GM19452 (cell line): ENCODE results near the gene HPS4.
"Not testable (repeated sequence)": the region's sequence is repeated elsewhere in the genome, so short reads cannot be mapped to it uniquely, and the experiment has no call there.

ENCODE experiments used
- ATAC-seq: cut with Tn5 transposase; IDR thresholded peaks from one replicate; pipeline ENCODE4 v1.9.1; 2021; ENCODE audit not compliant: unreplicated experiment

The HPS4 gene

DNA sequence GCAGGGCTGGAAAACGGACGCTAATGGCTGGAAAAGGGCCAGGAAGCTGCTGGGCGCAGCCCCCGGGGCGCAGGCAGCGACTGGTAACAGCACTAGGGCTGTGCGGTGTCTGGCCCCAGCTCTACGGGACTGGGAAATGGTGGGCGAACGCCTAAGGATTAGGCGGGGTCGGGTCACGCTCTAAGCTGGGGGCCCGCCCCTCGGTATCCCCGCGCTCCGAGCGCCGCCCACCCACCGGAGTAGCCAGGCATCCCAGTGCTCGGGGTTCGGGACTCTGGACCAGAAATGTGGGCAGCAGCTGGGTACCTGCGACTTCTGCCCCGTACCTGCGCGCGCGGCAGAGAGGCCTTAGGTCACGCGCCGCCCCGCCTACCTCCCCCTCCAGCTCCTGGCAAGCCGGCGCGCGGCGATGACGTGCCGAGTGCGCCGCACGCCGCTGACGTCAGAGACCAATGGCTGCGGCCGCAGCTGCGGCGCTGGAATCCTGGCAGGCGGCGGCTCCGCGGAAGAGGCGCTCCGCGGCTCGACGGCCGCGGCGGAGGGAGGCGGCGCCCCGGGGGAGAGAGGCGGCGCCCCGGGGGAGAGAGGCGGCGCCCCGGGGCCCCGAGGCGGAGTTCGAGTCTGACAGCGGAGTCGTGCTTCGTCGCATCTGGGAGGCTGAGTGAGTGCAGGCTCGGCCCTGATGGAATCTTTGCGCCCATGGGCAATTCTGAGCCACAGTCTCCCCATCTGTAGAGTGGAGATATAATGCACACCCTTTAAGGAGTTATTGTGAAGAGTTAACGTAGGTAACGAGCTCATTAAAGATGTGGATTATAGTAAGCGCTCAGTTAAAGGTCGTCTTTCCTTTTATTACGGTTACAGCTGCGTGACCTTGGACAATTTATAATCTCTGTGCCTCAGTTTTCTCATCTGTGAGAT, at the start of gene HPS4, which contains the start of gene SRRD:
HPS4 (minus strand) TSS at position 345 of the 921 bp plus-strand sequence. CDS start 2,021 bp downstream, outside the sequence.
SRRD (plus strand) TSS at position 439 of the 921 bp plus-strand sequence; CDS start at position 453, 14 bp downstream.
- ATAC-seq = peak; percentile 63

DNA sequence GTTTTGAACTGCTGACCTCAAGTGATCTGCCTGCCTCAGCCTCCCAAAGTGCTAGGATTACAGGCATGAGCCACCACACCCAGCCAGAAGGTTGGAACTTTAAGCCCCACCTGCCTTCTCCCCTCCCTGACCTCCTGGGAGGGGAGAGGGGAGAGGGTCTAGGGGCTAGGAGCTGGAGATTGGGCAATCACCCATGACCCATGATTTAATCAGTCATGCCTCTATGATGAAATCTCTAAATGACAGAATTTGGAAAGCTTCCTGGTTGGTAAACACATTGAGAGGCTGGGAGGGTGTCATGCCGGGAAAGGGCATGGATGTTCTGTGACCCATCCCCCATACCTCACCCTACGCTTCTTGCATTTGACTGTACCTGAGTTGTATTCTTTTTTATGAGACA, 45.8 kb upstream of the HPS4 start:
- no peak for ATAC-seq

DNA sequence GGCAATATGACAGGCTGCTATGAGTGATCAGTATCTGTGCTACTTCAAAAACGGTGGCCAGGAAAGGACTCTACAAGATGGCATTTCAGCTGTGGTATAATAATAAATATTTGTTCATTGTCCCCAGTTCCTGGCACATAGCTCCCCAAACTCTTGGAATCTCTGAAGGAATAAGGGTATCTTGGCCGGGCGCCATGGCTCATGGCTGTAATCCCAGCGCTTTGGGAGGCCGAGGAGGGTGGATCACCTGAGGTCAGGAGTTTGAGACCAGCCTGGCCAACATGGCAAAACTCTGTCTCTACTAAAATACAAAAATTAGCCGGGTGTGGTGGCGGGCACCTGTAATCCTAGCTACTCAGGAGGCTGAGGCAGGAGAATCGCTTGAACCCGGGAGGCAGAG, 44.9 kb upstream of the HPS4 start:
- ATAC-seq = not testable (repeated sequence)

DNA sequence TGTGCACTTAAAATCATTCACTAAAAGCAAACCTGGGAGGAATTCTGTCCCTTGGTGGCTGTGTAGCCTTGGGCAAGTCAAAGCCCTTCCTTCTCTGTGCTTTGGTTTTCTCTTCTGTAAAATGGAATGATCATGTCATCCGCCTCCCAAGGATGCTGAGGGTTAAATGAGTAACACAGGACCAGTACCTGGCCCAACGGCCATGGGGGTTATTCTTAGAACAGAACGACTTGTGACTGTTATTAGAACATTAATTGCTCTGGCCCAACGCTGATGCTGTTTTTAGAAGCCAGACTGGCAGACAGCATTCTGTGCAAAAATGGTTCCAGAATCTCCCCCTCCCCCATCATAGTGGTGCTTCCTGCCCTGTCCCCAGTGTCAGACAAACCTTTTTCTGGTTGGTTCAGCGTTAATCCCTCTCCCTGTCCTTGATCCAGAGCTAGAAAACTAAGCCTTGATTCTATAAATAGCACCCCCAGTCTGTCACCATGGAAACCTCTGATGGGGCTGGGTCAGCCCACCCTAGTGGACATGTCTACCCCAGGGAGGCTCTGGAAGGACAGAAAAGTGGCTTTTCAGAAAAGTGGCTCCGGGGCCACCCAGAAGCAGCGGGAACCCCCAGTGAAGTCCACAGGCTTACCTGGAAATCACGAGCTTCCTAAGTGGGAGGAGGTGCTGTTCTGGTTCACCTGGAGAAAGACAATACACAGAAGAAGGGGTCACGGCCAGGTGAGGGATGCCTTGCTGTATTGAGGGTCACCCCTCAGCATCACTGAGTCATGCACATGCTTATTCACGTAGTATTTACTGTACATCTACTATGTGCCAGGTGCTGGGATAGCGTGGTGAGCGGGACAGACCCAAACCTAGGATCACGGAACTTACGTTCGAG, 44.2 kb upstream of the HPS4 start:
- no peak for ATAC-seq

DNA sequence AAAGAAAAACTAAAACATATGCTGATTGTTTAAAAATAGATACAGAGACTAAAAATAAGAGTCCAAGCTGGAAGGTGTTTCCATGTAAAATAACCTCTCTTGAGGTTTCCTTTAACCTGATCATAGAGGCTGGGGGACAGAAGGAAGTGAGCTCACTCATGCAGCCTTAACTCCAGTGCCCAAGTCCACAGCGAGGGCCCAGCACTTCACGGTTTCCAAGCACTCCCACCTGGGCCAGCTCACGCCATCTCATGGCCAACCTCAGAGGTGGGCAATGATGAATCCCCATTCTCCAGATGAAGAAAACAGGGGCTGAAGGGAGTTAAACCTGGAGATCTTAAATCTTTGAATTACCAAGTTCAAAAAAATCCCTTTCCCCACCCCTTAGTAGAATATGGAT, 43.6 kb upstream of the HPS4 start:
- no peak for ATAC-seq

DNA sequence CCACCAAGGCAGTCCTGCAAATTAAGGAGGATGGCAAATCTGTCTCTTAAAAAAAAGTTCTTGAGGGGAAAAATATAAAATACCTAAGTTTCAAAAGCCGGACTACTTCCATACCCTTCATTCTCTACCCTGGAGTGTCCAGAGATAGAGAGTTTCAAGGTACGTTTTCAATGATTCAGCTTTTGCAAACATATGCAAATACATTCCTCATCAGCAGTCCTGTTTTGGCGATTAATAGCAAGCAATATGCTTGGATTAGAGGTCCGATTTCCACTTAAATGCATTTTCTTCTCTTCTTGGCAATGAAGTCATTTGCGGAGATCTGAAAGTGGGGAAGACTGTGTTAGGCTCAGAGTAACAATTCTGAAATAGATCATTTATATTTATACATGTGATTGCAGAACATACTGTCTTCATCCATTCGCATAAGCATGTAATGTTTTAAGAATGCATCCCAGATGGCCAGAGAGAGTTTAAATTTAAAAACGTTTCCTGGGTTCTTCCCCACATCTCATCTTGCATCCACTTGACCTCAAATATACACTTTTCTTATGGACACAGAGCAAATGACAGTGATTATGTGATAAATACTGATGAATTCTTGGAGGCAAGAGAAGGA, 42.5 kb upstream of the HPS4 start:
- ATAC-seq = no peak

DNA sequence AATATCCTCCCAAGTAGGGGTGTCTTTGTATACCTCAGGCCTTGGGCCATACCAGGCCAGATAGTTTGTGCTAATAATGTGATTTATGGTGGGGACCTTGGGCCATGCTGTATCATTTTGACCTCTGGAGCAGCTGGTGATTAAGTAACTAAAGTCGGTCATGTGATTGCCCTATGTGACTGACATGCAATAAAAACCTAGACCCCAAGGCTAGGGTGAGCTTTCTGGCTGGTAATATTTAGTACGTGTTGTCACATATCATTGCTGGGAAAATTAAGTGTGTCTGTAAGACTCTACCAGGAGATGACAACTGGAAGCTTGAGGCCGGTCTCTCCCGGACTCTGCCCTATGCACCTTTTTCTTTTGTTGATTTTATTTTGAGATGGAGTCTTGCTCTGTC, 41.3 kb upstream of the HPS4 start:
- no peak for ATAC-seq

DNA sequence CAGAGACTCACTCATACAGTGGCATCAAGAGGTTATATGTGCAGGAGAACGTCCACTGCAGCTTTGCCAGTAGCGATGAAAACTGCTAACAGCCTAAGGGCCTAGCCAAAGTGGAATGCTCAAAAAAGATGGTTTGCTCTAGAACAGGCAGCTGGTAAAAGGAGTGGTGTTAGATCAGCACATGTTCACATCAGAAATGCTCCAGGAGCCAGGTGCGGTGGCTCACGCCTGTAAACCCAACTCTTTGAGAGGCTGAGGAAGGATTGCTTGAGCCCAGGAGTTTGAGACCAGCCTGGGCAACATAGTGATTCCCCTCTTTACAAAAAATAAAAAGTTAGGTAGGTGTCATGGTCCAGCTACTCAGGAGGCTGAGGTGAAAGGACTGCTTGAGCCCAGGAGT, 39.0 kb upstream of the HPS4 start:
- no peak for ATAC-seq

DNA sequence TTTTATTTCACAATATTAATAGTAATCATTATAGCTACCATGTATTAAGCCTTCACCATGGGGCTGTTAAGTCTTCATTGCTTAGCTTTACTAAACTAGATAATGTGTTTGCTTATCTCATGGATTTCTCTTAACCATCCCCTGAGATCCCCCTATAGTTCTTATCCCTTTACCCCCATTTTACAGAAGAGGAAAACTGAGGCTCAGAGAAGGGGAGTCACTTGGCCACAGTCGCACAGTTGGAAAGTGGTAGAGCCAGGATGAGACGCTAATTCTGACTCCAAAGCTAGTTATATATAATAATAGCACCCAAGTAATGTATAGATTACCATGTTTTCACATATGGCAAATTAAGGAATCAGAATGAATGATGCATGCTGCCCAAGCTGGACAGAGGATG, 38.4 kb upstream of the HPS4 start:
- ATAC-seq = no peak

DNA sequence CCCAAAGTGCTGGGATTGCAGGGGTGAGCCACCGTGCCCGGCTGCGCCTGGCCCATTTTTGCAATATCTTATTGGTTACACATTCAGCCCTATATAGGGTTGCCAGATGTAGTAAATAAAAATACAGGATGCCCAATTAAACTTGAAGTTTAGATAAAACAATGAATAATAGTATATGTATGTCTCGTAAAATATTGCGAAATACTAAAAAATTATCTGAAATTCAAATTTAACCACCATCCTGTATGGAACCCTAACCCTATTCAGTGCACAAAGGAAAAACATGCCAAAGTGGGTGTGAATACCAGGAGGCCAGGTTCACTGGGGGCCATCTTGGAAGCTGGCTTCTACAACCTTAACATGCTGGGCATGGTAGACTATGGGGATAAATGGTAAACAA, 33.8 kb upstream of the HPS4 start:
- no peak for ATAC-seq

DNA sequence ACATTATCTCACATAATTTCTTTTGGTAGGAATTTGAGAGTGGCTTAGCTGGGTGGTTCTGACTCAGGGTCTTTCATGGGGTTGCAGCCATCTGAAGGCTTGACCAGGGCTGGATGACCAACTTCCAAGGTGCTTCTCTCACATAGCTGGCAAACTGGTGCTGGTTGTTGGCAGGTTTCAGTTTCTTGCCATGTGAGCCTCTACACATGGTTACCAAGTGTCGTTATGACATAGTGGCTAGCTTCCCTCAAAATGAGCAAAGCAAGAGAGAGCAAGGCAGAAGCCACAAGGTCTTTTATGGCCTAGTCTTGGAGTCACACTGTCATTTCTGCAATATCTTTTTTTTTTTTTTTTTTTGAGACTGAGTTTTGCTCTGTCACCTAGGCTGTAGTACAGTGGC, 32.9 kb upstream of the HPS4 start:
- ATAC-seq = no peak

DNA sequence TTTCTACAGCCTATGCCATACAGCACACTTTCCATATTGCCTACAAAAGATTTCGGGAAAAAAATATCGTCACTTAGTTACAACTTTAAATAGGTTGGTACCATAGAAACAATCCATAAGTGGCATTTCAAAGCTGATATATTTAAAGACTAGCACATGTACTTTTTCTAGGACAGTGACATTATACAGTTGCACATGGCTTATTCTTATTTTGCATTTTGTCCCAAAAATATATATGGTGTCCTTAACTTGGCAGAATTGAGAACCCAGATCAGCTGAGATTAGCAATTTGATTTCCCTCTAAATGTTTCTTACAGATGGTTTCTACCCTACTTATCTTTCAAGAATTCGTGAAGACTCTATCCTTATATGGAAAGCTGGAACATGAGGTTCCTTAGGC, 32.3 kb upstream of the HPS4 start:
- ATAC-seq = no peak

DNA sequence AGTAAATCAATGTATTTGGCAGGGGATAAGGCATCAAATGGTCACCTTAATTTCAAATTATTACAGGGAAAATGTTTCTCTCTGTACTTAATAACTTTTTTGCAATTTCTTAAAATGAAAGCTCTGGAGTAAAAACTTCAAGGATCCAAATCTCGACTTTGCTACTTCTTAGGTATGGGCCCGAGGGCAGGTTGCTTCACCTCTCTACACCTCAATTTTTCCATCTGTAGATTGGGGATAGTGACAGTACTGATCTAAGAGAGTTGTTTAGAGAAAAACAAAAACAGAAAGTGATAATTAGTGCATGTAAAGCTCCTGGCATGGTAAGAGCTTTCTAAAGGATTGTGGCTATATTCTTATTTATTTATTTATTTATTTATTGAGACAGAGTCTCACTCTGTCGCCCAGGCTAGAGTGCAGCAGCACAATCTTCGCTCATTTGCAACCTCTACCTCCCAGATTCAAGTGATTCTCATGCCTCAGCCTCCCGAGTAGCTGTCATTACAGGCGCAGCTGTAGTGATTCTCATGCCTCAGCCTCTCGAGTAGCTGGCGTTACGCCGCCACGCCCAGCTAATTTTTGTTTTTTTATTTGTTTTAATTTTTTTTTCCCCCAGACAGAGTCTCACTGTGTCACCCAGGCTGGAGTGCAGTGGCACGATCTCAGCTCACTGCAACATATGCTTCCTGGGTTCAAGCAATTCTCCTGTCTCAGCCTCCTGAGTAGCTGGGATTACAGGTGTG, 31.0 kb upstream of the HPS4 start:
- no peak for ATAC-seq

DNA sequence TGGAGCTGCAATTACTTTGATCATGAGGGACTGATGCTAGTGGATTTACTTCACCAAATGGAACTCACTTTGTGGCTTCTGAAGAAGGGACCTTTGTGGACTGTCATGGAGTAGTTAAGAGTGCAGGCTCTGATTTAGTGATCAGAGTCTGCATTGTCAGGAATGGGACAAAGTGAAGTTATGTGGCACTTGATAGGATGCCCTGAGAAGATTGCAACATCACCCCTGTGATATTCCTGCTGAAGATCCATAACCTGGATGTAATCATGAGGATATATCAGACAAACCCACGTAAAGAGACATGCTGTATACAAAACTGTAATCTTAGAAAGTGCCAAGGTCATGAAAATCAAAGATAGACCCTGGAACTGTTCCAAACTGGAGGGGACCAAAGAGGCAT, 30.3 kb upstream of the HPS4 start:
- ATAC-seq = no peak

DNA sequence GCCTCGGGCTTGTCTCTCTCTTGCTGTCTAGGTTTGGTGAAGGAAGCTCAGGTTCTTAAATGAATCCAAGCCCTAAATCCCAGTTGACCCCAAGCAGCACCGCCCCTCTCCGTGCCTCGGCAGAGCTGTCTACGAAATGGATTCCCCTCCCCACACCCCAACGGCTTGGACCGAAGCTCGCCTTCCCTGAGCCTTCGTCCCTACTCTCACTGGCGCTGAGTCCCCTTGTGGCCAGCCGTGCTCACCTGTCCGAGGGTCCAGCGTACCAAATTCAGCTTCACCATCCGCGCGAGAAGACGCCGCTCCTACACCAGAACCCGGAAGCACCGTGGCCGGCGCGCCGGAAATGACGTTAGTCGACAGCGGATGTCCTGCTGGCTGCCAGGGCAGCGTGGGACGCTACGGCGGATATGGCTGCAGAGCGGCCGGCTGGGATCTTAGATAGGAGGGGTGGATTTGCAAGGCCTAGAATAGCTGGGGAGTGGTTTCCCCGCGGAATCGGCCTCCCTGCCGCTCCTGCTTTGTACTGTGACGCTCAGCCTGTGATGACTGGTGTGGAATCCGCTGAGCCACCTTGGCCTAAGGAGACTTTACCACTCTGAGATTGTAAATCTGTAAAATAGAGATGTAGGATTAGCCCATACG, 28.7 kb upstream of the HPS4 start, which contains the start of gene TFIP11:
TFIP11 (minus strand) TSS at position 325 of the 645 bp plus-strand sequence. CDS start 2,201 bp downstream, outside the sequence.
- peak; percentile 94 for ATAC-seq

DNA sequence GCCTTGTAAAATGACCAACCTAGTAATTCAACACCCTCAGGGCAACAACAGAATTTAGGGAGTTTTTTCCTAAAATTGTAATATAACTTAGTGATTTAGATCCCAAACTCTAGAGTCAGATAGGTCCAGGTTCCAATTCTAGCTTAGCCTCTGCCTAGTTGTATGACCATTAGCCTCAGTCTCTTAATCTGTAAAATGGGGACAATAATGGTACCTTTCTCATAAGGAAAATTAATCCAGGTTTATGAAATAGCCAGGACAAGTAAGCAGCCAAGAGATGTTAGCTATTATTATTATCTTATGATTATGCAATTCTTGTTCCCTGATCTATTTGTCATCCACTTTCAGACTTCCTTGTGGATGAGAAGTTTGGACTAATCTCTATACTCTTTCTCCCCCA, 24.6 kb upstream of the HPS4 start:
- no peak for ATAC-seq

DNA sequence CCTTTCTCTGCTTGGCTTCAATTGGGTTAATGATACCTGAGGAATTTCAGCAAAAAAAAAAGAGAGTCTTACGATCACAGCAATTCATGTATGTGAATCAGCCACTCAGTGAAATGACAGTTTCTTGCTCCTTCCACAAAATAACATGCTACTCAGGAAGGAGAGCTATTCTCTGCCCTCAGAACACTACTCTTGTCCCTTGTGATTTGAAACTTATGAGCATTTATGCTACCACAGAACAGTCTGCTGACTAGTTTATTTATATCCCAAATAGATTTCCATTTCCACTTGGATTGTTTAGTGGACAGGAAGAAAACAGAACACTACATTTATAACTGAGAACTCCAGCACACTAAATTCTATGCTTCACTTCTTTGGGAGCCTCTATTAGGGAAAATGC, 20.2 kb upstream of the HPS4 start:
- ATAC-seq = no peak

DNA sequence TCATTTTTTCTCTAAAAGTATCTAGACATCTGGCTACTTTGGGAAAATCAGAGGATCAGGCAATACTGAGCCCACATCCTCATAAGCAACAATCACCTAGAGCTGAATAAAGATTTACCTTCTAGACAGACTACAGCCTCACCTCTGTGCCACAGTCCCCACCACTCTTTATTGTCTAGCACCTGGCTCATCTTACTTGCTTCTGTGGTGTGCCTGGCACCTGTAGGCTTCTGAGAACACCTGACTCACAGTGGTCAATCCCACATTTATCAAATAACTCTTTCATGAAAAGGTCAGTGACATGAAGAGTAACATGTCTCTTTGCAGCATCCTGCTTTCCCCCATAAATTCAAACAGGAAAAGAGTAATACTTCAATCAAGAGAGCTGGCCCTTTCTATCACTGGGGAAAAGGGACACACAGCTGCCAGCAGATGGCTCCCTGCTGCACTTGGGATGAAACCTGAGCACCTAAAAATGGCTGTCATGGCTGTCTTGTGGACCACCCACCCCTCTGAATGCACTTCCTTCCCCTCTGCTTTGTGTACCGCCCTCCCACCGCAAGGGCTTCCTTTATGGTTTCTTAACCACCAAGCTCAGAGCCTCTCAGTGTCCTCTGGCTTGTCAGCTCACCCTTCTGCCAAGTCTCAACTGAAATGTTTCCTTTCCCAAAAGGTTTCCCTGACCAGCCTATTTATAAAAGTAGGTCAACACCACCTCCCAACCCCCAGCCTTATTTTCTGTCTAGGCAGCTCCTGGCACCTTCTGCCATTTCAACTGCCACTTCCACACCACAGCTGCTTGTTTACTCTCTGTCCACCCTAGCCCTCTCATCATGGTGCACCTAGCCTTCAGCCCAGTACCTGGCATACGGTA, 19.3 kb upstream of the HPS4 start:
- no peak for ATAC-seq

DNA sequence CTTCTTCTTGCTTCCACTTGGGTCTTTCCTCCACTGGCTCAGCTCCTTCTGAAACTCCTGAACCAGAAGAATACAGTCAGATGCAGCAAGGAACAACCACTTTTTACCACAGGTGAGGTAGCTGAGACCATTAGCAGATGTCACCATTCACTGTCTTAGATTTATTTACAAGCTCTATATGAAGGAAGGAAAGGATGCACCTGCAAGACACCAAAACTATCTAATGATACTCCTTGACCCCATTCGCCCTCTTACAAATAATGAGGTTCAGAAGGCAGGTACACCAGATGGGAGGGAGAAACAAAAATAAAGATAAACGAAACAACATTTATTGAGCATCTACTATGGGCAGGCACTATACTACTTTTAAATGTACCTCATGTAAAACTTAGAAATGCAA, 18.4 kb upstream of the HPS4 start:
- ATAC-seq = no peak
